ENCODE results near the gene LPIN3.

GRCh38 chr20:41316602-41317545 is 23.7 kb upstream of the LPIN3 start:
- no peak for TF ChIP-seq MAX (IDR thresholded peaks at IDR 0.05; ENCODE audit: insufficient read depth, insufficient read length)
- no peak for TF ChIP-seq POLR2A (IDR thresholded peaks at IDR 0.05; ENCODE audit: low read depth, low read length)
- no peak for TF ChIP-seq EZH2 (IDR thresholded peaks at IDR 0.05; ENCODE audit: borderline replicate concordance, low read depth, low read length, severe bottlenecking)
- TF ChIP-seq CTCF (IDR thresholded peaks at IDR 0.05; ENCODE audit: extremely low read depth in 1 of 2, insufficient read depth in 1 of 2, low read depth in 1 of 2, low read length in 2 of 2) = no peak
- TF ChIP-seq POLR2AphosphoS5 (IDR thresholded peaks at IDR 0.05; ENCODE audit: insufficient read depth, low read depth, low read length) = peak; percentile 59
- no peak for TF ChIP-seq GATA2 (IDR thresholded peaks at IDR 0.05; ENCODE audit: insufficient read depth, insufficient read length, low read depth, low read length)
- no peak for TF ChIP-seq JUN (IDR thresholded peaks at IDR 0.05; ENCODE audit: borderline replicate concordance, insufficient read depth, insufficient read length, low read depth)
